Esophagus muscularis mucosa (tissue), 4 donors: Measurements from ENCODE around the gene ANKRD16.

Experiments
- EP300 ChIP-seq: sonication (generic); formaldehyde crosslinking; IDR thresholded peaks from one replicate; pipeline ENCODE4 v1.6.1; 2017; ENCODE audit warnings: antibody characterized with exemption
- POLR2A ChIP-seq: fragments of 450-650 bp; IDR thresholded peaks from one replicate; pipeline ENCODE4 v1.6.1; 2017; ENCODE audit warnings: antibody characterized with exemption, moderate library complexity, mild to moderate bottlenecking, low read depth
- POLR2AphosphoS5 ChIP-seq, 2 donors: sonication (generic); formaldehyde crosslinking; IDR thresholded peaks; one replicate each; pipeline ENCODE4 v1.6.1; 2017; ENCODE audit warnings: antibody characterized with exemption in 2 of 2
- TF ChIP-seq, protein P1 (sequence below), 3 experiments: fragments of 200-600 bp in 2 of 3; fragments of 450-650 bp in 1 of 3; sonication (generic) in 2 of 3; IDR thresholded peaks; one replicate each; pipeline ENCODE4 v1.5.1; 2017 to 2019; ENCODE audit warnings: antibody characterized with exemption in 3 of 3, mild to moderate bottlenecking in 2 of 3, moderate library complexity in 1 of 3

DNA sequence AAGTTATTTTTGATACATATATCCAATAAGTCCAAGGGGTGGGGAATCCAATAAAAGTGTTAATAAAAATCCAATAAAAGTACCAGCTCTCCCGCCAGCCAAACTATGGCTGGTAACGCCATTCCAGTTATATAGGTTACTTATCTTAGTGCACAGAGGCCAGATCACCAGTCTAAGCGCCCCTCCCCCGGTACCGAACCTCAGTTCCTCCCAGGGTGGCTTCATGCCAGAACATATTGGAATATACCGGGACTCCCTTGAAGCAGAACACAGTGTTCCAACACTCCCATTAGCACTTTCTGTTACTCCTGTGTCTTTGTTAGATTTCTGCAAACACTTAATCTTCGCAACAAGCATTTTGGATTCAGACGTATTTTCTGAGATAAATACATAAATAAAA, 7.8 kb upstream of the ANKRD16 start:
- TF ChIP-seq EP300 (no peak), POLR2A (no peak), POLR2AphosphoS5 (IDR thresholded peaks at IDR 0.05) (no peak)
- TF ChIP-seq, protein P1, sequence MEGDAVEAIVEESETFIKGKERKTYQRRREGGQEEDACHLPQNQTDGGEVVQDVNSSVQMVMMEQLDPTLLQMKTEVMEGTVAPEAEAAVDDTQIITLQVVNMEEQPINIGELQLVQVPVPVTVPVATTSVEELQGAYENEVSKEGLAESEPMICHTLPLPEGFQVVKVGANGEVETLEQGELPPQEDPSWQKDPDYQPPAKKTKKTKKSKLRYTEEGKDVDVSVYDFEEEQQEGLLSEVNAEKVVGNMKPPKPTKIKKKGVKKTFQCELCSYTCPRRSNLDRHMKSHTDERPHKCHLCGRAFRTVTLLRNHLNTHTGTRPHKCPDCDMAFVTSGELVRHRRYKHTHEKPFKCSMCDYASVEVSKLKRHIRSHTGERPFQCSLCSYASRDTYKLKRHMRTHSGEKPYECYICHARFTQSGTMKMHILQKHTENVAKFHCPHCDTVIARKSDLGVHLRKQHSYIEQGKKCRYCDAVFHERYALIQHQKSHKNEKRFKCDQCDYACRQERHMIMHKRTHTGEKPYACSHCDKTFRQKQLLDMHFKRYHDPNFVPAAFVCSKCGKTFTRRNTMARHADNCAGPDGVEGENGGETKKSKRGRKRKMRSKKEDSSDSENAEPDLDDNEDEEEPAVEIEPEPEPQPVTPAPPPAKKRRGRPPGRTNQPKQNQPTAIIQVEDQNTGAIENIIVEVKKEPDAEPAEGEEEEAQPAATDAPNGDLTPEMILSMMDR (IDR thresholded peaks at IDR 0.05) = no peak
